BE2C (cell line): Measurements from ENCODE around the gene MTMR1.

Source experiments
- DNase-seq: peaks from one replicate; pipeline ENCODE4 v3.0.0-alpha.2; 2020
- H3K27me3 ChIP-seq: fragments of 250-450 bp; sonication (Bioruptor Pico); 2 replicates; pipeline ENCODE4 v1.5.1; 2020; ENCODE audit warnings: mild to moderate bottlenecking
- H3K36me3 ChIP-seq: fragments of 250-450 bp; sonication (Bioruptor Pico); 2 replicates; pipeline ENCODE4 v1.5.1; 2020; ENCODE audit warnings: mild to moderate bottlenecking
- H3K4me1 ChIP-seq: fragments of 250-450 bp; sonication (Bioruptor Pico); 2 replicates; pipeline ENCODE4 v1.5.1; 2020
- H3K4me3 ChIP-seq: 2 replicates; pipeline ENCODE4 v1.5.1; 2011; ENCODE audit warnings: low read depth, low read length
- H3K9me3 ChIP-seq: fragments of 250-450 bp; sonication (Bioruptor Pico); 2 replicates; pipeline ENCODE4 v1.5.1; 2020
- TF ChIP-seq, protein P1 (sequence below): IDR thresholded peaks from 2 replicates; pipeline ENCODE4 v1.5.1; 2012; ENCODE audit warnings: mild to moderate bottlenecking, low read depth, low read length

The MTMR1 gene

DNA sequence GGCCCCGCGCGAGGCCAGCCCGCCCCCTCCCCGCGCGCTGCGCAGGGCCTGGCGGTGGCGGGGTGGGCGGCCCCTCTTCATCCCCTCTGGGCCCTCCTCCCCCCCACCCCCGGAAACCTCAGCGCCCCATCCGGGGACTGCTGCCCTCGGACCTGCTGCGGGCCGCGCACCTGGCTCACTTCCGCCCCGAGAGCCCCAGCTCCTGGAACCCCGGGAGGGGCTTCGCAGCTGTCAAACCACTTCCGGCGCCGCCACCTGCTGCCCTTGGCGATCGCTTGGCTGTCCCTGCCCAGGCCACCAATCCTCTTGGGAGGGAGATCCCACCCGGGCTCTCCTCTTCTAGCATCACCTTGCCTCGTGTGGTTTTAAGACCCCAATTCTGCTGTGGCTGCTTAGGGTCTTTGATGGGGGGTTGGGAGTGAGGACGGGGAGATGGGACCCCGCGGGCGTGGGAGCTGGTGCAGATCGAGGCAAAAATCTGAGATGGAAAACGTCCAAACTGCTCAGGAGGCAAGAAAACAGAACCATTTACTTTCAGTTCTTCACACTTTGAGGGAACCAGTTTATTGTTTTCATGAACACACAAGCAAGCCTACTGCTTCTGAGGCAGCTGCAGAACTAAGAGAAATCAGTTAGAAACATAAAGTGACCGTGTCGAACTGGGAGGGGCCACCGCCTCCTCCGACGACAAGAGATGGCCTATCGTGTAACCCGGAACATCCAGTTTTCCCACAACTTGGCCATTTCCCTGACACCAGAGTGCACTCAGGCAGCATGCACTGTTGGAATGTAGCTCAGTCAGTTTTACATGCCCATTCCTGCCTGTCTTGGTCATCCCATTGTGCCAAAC is 754 bp downstream of the MTMR1 start:
- Histone ChIP-seq H3K4me3 (peak overlapping the region; percentile 52), H3K4me1 (no peaks in the 10 kb centered on the region), H3K27me3 (no peaks in the 10 kb centered on the region), H3K9me3 (no peaks in the 10 kb centered on the region), H3K36me3 (no peaks in the 10 kb centered on the region)
- TF ChIP-seq, protein P1, sequence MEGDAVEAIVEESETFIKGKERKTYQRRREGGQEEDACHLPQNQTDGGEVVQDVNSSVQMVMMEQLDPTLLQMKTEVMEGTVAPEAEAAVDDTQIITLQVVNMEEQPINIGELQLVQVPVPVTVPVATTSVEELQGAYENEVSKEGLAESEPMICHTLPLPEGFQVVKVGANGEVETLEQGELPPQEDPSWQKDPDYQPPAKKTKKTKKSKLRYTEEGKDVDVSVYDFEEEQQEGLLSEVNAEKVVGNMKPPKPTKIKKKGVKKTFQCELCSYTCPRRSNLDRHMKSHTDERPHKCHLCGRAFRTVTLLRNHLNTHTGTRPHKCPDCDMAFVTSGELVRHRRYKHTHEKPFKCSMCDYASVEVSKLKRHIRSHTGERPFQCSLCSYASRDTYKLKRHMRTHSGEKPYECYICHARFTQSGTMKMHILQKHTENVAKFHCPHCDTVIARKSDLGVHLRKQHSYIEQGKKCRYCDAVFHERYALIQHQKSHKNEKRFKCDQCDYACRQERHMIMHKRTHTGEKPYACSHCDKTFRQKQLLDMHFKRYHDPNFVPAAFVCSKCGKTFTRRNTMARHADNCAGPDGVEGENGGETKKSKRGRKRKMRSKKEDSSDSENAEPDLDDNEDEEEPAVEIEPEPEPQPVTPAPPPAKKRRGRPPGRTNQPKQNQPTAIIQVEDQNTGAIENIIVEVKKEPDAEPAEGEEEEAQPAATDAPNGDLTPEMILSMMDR = no peak
- peak; percentile 53 for DNase-seq

DNA sequence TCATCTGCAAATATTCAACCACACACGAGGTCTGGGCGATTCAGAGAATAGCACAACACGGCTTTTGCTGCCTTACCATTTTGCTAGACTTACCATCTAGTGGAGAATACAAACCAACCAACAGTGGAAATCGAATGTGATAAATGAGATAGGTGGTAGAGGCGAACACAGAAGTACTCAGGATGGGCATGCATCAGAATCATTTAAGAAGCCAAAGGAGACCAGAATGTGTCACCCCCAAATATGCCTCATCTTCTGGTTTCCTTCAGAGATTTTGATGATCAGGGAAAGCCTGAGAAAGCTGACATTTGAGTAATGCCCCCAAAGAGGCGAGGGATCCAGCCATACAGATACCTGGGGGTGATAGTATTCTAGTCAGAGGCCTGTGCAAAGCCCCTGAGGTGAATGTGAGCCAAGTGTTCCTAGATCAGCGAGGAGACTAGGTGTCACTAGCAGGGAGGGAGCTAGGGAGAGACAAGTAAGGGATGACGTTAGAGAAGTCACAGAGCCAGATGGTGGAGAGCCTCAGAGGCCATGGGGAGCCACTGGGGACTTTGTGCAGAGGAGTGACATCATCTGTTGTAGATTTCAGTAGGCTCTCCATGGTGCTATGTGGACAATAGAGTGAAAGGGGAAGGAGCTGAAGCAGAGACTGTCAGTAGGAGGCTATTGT is 1.7 kb downstream of the MTMR1 start:
- DNase-seq = no peak
- Histone ChIP-seq H3K36me3 (no peaks in the 10 kb centered on the region), H3K4me1 (no peaks in the 10 kb centered on the region), H3K4me3 (no peak overlapping the region), H3K9me3 (no peaks in the 10 kb centered on the region), H3K27me3 (no peaks in the 10 kb centered on the region)
- TF ChIP-seq, protein P1 = no peak

DNA sequence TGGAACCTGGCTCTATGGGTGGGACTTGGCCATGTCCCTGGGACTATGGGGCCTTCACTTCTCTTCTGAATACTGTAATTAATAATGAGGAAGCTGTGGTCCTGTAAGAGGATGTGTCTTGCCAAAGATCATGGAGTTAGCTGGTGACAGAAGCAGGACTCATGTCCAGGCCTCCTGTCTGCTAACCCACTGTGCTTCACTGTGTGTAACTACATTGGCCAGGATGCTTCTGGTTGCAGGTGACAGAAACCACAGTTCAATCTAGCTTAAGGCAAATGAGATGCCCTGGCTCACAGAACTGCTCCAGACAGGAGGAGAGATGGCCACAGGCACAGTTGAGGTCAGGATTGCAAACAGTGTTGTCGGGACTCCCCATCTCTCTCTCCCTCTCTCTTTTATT is 3.1 kb downstream of the MTMR1 start:
- H3K9me3 ChIP-seq = no peaks in the 10 kb centered on the region
- no peaks in the 10 kb centered on the region for H3K36me3 ChIP-seq
- no peaks in the 10 kb centered on the region for H3K4me1 ChIP-seq
- TF ChIP-seq, protein P1 = no peak
- H3K27me3 ChIP-seq = no peaks in the 10 kb centered on the region
- no peak overlapping the region for H3K4me3 ChIP-seq
- no peak for DNase-seq

DNA sequence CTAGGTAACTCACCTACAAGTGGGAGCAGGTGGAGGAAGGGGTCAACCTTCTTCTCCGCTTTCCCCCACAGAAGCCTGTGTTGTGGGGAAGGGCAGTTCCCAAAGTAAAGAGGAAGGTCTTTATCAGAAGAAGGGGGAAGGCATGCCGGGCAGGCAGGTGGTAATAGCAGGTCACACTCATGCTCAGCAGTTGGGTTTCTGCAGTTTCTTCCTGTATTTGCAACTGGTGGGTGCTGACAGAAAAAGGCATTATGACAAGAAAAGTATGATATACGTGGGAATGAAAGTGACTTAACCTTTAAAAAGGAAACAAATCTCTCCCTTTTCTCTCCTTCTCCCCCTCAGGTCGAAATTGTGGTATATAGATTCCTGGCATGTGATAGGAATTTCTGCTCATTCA is 3.7 kb downstream of the MTMR1 start:
- Histone ChIP-seq H3K4me1 (no peaks in the 10 kb centered on the region), H3K36me3 (no peaks in the 10 kb centered on the region), H3K4me3 (no peak overlapping the region), H3K27me3 (no peaks in the 10 kb centered on the region), H3K9me3 (no peaks in the 10 kb centered on the region)
- TF ChIP-seq, protein P1 = no peak
- no peak for DNase-seq

DNA sequence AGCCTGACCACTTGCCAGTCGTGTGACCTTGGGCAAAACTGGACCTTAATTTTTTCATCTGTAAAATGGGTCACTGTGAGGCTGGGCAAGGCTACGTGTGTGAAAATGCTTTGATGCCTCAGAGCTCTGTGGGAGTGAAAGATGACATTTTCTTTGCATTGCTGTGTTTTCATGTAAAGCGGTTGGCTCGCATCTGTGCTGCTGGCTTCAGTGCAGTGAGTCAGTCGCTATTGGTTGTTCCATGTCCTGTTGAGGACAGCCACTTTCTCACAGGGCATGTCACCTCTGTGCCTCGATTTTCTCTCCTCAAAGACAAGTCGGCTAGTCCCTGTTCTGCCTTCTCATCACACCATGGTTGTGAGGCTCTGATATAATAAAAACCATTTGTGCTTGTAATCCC is 4.4 kb downstream of the MTMR1 start:
- Histone ChIP-seq H3K27me3 (no peaks in the 10 kb centered on the region), H3K36me3 (no peaks in the 10 kb centered on the region), H3K4me1 (no peaks in the 10 kb centered on the region), H3K4me3 (no peak overlapping the region), H3K9me3 (no peaks in the 10 kb centered on the region)
- no peak for DNase-seq
- TF ChIP-seq, protein P1 = no peak

DNA sequence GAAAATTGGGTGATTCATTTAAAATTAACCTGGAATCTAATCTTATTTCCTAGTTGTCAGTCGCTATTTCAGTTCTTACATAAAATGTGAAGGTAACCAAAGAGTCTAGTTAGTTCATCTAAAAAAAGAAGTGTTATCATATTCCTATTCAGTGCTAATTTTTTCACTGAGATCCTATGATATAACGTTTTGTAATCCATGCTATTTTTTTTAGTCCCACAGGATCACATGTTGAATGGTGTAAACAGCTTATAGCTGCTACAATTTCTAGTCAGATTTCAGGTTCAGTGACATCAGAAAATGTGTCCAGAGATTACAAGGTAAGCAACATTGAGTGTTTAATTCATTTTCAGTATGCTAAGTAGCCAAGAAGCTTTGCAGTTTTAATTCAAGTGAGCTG is 5.8 kb downstream of the MTMR1 start:
- H3K4me1 ChIP-seq = no peaks in the 10 kb centered on the region
- TF ChIP-seq, protein P1 = no peak
- no peaks in the 10 kb centered on the region for H3K9me3 ChIP-seq
- H3K27me3 ChIP-seq = no peaks in the 10 kb centered on the region
- H3K4me3 ChIP-seq = no peak overlapping the region
- H3K36me3 ChIP-seq = no peaks in the 10 kb centered on the region
- no peak for DNase-seq
